UCSD-AML1 (cell line): Measurements from ENCODE around the gene CYP2F1.
"Not testable (repeated sequence)": the region's sequence is repeated elsewhere in the genome, so short reads cannot be mapped to it uniquely, and the experiment has no call there.

Source experiments
- DNase-seq: peaks from one replicate; lab custom pipeline; 2025; ENCODE audit not compliant: unreplicated experiment; lab: John Stamatoyannopoulos, UW

CYP2F1 gene, protein sequence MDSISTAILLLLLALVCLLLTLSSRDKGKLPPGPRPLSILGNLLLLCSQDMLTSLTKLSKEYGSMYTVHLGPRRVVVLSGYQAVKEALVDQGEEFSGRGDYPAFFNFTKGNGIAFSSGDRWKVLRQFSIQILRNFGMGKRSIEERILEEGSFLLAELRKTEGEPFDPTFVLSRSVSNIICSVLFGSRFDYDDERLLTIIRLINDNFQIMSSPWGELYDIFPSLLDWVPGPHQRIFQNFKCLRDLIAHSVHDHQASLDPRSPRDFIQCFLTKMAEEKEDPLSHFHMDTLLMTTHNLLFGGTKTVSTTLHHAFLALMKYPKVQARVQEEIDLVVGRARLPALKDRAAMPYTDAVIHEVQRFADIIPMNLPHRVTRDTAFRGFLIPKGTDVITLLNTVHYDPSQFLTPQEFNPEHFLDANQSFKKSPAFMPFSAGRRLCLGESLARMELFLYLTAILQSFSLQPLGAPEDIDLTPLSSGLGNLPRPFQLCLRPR

DNA sequence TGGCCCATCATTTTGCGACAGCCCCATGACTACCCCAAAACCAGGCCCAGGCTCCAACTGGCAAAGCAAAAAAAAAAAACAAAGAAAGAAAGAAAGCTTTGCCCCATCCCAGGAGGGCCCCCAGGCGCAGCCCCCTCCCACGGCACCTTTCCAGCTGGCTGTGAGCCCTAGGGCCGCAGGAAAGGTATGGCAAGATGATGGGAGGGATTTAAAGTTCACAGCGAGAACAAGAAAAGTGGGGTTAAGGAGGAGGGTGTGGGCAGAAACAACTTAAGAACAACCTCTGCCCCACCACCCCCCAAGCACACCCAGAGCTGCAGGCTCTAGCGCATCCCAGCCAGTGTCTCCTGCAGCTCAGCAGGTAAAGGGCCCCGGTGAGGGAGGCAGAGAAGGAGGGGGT lies at the start of gene CYP2F1:
Gene CYP2F1 (plus strand): TSS at position 301 of the 400 bp plus-strand sequence. CDS start 1,757 bp downstream, outside the sequence.
- DNase-seq, result no peak

DNA sequence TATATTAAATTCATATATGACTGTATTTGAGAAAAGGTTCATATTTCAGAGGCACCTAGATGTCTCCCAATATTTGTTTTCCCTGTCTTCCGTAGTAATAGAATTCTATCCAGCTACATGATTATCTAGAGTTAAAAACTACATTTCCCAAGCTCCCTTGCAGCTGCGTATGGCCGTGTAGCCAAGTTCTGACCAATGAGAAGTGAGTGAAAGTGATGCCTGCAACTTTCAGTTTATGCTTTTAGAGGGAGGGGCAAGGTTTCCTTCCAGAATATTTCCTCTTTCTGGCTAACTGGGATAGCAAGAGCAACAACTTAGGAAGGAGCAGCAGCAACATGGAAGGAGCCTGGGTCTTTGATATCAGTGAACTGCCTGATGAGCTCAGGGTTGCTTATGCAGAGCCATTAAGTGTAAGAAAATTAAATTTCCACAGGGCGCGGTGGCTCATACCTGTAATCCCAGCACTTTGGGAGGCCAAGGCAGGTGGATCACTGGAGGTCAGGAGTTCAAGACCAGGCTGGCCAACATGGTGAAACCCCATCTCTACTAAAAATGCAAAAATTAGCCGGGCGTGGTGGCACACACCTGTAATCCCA lies 49.2 kb upstream of the CYP2F1 start:
- no peak for DNase-seq

DNA sequence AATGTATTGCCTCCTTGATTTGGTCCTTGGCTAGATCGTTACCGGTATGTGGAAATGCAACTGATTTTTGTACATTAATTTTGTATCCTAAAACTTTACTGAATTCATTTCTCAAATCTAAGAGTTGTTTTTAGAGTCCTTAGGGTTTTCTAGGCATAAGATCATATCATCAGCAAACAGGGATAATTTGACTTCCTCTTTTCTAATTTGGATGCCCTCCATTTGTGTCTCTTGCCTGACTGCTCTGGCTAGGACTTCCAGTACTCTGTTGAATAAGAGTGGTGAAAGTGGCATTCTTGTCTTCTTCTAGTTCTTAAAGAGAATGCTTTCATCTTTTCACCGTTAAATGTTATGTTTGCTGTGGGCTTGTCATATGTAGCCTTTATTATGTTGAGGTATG lies 37.9 kb upstream of the CYP2F1 start:
- no peak for DNase-seq

DNA sequence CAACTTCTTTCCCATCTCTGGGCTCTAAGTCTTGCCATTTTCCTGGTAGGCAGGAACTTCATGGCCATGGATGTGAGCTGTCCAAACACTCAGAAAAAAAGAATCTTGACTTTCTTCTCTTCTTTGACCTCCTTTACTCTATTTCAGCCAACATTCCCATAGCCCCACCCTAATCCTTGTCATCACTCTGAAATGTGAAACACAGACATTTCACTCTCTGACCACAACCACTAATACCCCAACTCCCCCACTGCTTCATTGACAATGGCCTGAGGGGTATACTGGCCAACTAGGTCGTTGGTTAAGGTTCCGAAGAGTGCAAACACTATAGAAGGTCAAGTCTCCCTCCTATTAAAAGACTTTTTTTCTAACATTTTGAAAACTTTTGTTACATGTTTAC lies 30.7 kb upstream of the CYP2F1 start:
- no peak for DNase-seq

DNA sequence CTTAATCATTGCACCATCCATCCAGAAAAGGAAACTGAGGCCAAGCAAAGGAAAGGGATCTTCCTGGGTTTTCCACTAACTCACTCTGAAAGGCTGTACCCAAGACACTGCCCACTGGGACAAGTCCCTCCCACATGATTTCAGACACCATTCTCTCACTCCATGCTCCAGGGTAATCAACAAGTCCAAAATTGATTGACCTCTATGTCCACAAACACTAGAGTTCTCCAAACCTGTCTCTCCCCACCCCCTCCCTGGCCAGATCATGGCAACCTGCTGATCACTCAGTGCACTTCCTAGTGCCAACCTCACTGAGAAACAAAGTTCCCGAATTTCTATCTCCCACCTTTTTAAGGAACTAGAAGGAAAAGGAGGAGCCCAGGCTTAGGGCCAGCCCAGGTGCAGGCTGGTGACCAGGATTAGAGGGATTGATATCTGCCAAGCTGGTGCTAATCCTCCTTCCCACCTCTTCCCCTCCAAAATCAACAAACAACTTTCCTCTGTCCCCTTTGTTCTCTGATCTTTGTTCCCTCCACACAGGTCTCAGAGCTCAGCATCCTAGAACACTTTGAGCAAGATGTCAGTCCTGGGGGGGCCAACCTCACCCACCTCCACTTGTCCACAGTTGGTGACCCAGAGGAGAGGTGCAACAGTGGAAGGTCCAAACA lies 28.4 kb upstream of the CYP2F1 start:
- DNase-seq, result no peak

DNA sequence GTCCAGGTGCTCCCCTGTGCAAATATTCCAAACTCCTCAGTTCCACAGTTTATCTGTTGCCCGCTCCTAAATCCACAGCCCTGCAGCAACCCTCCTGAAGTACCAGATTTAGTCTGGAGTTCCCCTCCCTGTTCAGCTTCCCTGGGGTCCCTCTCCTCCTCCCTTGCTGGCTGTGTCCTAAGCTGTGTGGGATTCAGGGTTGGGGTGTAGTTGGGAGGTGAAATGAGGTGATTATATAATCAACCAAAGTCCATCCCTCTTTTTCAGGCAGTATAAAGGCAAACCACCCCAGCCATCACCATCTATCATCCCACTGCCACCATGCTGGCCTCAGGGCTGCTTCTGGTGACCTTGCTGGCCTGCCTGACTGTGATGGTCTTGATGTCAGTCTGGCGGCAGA lies 26.1 kb upstream of the CYP2F1 start, which contains the start of gene CYP2A13:
Gene CYP2A13 (plus strand): TSS at position 301 of the 400 bp plus-strand sequence. CDS start 21 bp downstream, at position 322.
- no peak for DNase-seq

DNA sequence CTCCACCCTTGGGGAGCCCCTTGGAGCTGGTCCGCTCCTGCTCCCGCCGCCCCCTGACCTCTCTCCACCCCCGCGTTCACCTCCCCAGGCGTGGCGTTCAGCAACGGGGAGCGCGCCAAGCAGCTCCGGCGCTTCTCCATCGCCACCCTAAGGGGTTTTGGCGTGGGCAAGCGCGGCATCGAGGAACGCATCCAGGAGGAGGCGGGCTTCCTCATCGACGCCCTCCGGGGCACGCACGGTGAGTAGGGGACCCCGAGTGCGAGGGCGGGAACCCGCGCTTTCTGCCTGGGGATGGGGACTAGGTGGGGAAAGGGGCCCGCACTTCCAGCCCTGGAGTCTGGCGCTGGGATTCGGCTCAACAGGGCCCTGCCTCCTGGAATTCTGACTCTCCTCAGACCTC lies 24.3 kb upstream of the CYP2F1 start:
- DNase-seq, result no peak

DNA sequence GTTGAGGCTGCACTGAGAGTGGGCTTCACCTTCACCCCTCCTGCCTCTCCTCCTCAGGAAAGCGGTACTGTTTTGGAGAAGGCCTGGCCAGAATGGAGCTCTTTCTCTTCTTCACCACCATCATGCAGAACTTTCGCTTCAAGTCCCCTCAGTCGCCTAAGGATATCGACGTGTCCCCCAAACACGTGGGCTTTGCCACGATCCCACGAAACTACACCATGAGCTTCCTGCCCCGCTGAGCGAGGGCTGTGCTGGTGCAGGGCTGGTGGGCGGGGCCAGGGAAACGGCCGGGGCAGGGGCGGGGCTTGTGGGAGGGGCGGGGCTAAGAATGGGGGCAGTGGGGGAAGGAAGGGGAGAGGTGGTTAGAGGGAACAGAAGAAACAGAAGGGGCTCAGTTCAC lies 18.5 kb upstream of the CYP2F1 start:
- no peak for DNase-seq

DNA sequence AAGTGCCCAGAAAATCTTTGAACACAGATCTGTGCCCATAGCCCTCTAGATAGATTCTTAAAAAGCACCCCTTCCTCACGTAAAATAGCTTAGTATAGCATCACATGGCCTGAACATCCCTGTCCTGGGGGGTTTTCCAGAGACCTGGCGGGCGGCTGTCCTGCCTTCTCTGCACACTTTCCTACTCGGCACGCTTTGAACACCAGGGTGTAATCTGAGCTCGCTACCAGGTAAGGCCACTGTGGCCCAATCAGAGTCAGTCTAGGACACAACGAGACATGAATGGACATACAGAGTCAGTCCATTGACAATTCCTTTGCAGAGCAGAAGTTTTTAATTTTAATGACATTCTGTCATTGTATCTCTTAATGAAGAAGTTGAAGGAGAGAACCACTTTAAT lies 17.9 kb upstream of the CYP2F1 start:
- DNase-seq, result no peak

DNA sequence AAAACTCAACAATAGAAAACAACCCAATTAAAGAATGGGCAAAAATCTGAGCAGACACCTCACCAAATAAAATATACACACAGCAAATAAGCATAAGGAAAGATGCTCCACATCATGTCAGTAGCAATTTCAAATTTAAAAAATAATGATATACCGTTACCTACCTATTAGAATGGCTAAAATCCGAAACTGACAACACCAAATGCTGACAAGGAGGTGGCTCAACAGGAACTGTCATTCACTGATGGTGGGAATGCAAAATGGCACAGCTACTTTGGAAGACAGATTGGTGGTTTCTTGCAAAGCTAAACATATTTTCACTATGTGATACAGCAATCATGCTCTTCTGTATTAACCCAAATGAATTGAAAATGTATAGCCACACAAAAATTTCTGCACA lies 16.9 kb upstream of the CYP2F1 start:
- no peak for DNase-seq

DNA sequence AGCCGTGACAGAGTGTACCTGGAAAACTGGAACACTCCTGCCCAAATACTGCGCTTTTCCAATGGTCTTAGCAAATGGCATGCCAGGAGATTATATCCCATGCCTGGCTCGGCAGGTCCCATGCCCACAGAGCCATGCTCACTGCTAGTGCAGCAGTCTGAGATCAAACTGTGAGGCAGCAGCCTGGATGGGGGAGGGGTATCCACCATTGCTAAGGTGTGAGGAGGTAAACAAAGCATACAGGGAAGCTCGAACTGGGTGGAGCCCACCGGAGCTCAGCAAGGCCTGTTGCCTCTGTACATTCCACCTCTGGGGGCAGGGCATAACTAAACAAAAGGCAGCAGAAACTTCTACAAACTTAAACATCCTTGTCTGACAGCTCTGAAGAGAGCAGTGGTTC lies 15.5 kb upstream of the CYP2F1 start:
- DNase-seq, result no peak

DNA sequence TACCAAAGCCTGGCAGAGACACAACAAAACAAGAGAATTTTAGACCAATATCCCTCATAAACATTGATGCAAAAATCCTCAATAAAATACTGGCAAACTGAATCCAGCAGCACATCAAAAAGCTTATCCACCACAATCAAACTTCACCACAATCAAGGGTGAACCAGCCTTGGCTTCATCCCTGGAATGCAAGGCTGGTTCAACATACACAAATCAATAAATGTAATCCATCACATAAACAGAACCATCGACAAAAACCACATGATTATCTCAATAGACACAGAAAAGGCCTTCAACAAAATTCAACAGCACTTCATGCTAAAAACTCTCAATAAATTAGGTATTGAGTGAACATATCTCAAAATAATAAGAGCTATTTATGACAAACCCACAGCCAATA lies 12.0 kb upstream of the CYP2F1 start:
- not testable (repeated sequence) for DNase-seq

DNA sequence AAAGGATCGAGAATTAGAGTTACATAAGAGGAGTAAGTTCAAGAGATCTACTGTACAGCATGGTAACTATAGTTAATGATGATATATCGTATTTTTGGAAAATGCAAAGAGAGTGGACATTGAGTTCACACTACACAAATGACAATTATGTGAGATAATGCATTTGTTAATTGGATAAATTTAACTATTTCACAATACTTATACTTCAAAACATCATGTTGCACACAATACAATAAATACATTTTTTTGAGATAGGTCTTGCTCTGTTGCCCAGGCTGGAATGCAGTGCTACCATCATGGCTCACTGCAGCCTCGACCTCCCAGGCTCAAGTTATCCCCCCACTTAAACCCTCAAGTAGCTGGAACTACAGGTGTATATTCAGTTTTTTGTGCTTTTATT lies 8.1 kb upstream of the CYP2F1 start:
- no peak for DNase-seq

DNA sequence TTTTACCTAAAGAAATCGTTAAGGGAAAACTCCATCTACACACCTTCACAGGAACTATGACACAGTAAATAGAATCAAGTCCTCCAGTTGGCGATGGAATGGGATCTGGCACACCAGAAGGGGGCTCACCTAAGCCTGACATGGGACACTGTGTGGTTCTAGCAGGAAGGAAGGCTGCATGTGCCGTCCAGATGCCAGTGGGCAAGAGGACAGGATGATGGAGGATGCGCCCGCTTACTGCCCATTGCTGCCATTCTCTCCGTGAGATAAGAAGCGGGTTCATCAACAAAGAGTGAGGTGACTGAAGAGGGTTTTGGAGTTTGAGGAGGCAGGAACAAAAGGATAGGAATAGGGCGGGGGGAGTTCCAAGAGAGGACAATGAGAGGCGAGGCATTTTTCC lies 2.9 kb upstream of the CYP2F1 start:
- DNase-seq, result no peak

DNA sequence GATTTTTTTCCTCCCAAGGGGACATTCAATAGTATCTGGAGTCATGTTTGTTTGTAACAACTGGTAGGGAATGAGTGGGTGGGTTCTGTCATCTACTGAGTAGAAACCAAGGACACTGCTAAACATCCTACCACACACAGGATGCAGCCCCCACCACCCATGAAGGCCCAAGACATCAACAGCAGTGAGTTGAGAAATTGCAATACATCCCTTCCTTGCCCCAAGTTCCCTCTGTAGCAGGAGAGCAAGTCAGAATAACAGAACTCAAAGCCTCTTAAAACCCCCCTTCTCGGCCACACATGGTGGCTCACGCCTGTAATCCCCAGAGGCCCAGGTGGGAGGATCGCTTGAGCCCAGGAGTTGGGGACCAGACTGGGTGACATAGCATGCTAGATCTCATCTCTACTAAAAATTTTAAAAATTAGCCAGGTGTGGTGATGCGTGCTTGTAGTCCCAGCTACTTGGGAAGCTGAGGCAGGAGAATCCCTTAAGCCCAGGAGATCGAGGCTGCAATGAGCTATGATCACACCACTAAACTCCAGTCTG lies 2.4 kb upstream of the CYP2F1 start:
- DNase-seq, result no peak

DNA sequence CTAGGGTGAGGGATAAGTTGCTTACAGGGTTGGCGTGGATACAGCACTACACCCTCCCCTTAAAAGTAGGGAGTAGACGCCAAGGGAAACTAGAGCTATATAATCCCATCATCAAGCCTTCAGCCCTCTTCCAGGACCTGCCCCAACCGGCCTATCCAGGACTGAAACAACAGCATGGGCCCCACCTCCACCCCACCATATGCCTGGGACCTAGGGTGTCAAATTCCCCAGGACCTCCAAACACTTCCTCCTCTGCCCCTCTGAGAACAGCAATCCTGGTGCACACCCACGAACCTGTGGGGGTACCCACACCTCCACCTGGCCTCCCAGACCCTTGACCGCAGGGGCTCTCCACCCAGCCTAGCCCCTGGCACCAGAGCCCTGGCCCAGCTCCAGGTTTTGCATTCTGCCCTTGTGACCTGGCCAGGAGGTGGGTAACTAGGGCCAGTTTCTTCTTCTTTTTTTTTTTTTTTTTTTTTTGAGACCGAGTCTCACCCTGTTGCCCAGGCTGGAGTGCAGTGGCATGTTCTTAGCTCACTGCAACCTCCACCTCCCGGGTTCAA lies 1.4 kb upstream of the CYP2F1 start:
- no peak for DNase-seq

DNA sequence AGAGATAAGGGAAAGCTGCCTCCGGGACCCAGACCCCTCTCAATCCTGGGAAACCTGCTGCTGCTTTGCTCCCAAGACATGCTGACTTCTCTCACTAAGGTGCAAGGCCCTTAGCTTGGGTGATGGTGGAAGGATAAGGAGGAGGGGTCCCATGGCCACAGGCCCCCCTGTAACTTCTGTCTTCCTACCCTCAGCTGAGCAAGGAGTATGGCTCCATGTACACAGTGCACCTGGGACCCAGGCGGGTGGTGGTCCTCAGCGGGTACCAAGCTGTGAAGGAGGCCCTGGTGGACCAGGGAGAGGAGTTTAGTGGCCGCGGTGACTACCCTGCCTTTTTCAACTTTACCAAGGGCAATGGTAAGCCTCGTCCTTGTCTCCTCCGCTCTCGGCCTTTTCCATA lies 2.0 kb downstream of the CYP2F1 start:
- no peak for DNase-seq

DNA sequence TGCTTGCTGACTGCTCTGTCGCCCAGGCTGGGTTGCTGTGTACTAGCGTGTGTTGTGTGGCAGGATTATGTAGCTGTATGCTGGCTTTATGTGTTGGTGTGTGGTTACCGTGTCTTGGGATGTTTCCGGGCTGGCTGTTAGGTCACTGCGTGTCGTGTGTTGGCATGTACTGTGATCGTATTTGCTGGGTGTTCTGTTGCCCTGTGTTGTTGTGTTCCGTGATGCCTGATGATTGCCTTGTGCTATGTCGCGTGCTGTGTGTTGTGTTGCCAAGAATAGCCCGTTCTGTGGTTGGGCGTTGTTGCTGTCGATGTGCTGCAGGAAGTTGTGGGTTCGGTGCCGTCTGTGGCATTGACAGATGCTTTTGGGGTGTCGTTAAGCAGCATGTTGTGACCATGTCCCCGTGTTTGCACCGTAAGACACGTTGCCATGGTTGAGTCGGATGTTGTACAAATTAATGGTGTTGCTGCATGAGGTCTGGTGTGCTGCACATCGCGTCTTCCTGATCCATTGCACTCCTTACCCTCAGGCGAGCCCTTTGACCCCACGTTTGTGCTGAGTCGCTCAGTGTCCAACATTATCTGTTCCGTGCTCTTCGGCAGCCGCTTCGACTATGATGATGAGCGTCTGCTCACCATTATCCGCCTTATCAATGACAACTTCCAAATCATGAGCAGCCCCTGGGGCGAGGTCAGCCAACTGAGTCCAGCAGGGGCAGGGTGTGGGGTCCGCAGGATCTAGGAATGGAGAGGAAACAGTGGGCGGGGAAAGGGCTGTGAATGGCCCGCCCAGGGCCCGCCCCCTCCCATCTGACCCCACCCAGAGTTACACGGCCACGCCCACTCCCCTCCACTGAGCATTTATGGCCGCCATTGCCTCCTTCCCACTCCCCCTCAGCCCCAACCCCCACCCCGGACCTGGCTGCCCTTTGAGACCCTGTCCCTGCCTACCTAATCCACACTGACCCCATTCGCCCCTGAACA lies 7.0 kb downstream of the CYP2F1 start:
- peak; percentile 32 for DNase-seq

DNA sequence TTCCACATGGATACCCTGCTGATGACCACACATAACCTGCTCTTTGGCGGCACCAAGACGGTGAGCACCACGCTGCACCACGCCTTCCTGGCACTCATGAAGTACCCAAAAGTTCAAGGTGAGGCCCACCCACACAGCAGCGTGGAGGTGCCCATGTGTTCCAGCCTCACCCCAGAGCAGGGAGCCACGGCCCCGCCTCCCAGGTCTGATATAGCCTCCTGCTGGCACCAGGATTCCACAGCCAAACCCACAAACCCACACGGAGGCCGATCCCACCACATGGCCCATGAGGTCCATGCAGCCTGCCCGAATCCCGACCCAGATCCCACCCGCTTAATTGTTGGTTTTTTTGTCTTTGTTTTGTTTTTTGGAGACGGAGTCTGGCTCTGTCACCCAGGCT lies 8.6 kb downstream of the CYP2F1 start:
- DNase-seq, result not testable (repeated sequence)

DNA sequence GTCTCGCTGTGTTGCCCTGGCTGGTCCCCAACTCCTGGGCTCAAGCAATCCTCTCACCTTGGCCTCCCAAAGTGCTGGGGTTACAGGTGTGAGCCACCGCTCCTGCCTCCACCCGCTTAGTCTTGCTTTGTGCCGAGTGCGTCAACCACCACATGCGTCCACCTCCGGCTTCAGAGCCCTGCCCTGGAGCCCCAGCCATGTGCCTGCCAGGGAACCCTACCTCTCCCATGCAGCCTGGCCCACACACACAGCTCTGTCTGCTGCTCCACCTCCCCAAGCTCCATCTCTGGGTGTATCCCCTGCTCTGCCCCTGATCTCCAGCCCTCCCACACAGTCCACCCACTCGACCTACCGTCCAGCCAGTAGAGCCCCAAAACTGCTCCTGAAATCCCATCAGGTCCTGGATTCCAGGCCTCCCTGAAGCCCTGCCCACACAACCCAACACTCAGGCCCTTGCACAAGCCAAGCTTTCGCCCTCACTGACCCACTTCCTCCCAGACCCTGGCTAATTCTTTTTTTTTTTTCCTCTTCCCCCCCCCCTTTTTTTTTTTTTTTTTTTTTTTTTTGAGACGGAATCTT lies 9.6 kb downstream of the CYP2F1 start:
- DNase-seq, result no peak
